SU-DHL-6 (cell line): ENCODE measurements around the gene ERICH4.

ENCODE experiments used
- H2AFZ ChIP-seq: fragments of 200-600 bp; sonication (generic); 2 replicates; pipeline ENCODE4 v1.6.1; 2014; ENCODE audit warnings: low read depth, mild to moderate bottlenecking, moderate library complexity, mixed read lengths, antibody characterized with exemption, low read length; ENCODE audit not compliant: severe bottlenecking
- H3F3A ChIP-seq: fragments of 200-600 bp; shearing (Covaris generic); 2 replicates; pipeline ENCODE4 v1.6.0; 2016; ENCODE audit warnings: antibody characterized with exemption, mild to moderate bottlenecking; ENCODE audit not compliant: insufficient read depth
- H3K27ac ChIP-seq: fragments of 200-600 bp; sonication (generic); 2 replicates; pipeline ENCODE4 v1.5.1; 2016; ENCODE audit warnings: low read depth, mild to moderate bottlenecking, low read length, moderate library complexity, mixed read lengths
- H3K27me3 ChIP-seq: fragments of 200-600 bp; sonication (generic), shearing (Covaris generic); 2 replicates; pipeline ENCODE4 v1.6.0; 2014; ENCODE audit warnings: mild to moderate bottlenecking, low read length
- H3K36me3 ChIP-seq: fragments of 200-600 bp; sonication (generic); 2 replicates; pipeline ENCODE4 v1.6.1; 2014; ENCODE audit warnings: mild to moderate bottlenecking, low read length, mixed read lengths
- H3K4me2 ChIP-seq: fragments of 300-600, 200-600 bp; shearing (Covaris generic), sonication (generic); 2 replicates; pipeline ENCODE4 v1.6.0; 2014; ENCODE audit warnings: low read length, low read depth, mild to moderate bottlenecking; ENCODE audit not compliant: poor library complexity, severe bottlenecking
- H3K4me3 ChIP-seq: fragments of 200-600 bp; sonication (generic); 2 replicates; pipeline ENCODE4 v1.5.1; 2014; ENCODE audit warnings: antibody characterized with exemption, low read length, mild to moderate bottlenecking, mixed read lengths; ENCODE audit not compliant: insufficient read depth, poor library complexity, severe bottlenecking
- H3K79me2 ChIP-seq: fragments of 200-600 bp; sonication (generic); 2 replicates; pipeline ENCODE4 v1.6.1; 2014; ENCODE audit warnings: mild to moderate bottlenecking, low read length, moderate library complexity; ENCODE audit not compliant: insufficient read depth
- H3K9ac ChIP-seq: fragments of 200-600 bp; sonication (generic); 2 replicates; pipeline ENCODE4 v1.7.0; 2014; ENCODE audit warnings: mild to moderate bottlenecking, low read length
- H3K9me2 ChIP-seq: fragments of 200-600 bp; sonication (generic); replicated peaks from 2 replicates; pipeline ENCODE4 v1.6.1; 2014; ENCODE audit warnings: low read length; ENCODE audit not compliant: insufficient read depth
- H3K9me3 ChIP-seq: fragments of 200-600 bp; sonication (generic); 2 replicates; pipeline ENCODE4 v1.6.1; 2014; ENCODE audit warnings: low read length, mixed read lengths; ENCODE audit not compliant: insufficient read depth
- H4K20me1 ChIP-seq: fragments of 200-600 bp; sonication (generic); 2 replicates; pipeline ENCODE4 v1.6.1; 2014; ENCODE audit warnings: low read depth, mild to moderate bottlenecking, antibody characterized with exemption, low read length, moderate library complexity, mixed read lengths
- CTCF ChIP-seq: fragments of 200-600 bp; sonication (generic); IDR thresholded peaks from one replicate; pipeline ENCODE4 v1.5.1; 2017; ENCODE audit warnings: antibody characterized with exemption, mild to moderate bottlenecking, low read length, moderate library complexity; ENCODE audit not compliant: insufficient read depth, poor library complexity, severe bottlenecking
- EZH2phosphoT487 ChIP-seq: fragments of 200-600 bp; sonication (generic), shearing (Covaris generic); conservative IDR thresholded peaks from 2 replicates; pipeline ENCODE4 v1.6.1; 2018; ENCODE audit warnings: mild to moderate bottlenecking, antibody characterized with exemption, low read length, moderate library complexity, mixed read lengths

ERICH4 gene

GRCh38 chr19:41421314-41421713, 21.6 kb upstream of the ERICH4 start:
- no peaks in the 10 kb centered on the region for H4K20me1 ChIP-seq
- H3K27me3 ChIP-seq, result no peaks in the 10 kb centered on the region
- H3K27ac ChIP-seq, result no peak overlapping the region
- no peaks in the 10 kb centered on the region for H3K79me2 ChIP-seq
- H3K9ac ChIP-seq, result no peak overlapping the region
- no peaks in the 10 kb centered on the region for H3F3A ChIP-seq
- no peak overlapping the region for H2AFZ ChIP-seq
- no peak overlapping the region for H3K4me3 ChIP-seq
- TF ChIP-seq EZH2phosphoT487 (no peak), CTCF (no peak)
- H3K9me3 ChIP-seq, result no peaks in the 10 kb centered on the region
- H3K9me2 ChIP-seq, result no peaks in the 10 kb centered on the region
- H3K4me2 ChIP-seq, result no peak overlapping the region
- H3K36me3 ChIP-seq, result no peaks in the 10 kb centered on the region

- H3K36me3 ChIP-seq, result no peaks in the 10 kb centered on the region
- H3K9me2 ChIP-seq, result no peaks in the 10 kb centered on the region
- H3K4me2 ChIP-seq, result no peak overlapping the region
- no peak overlapping the region for H2AFZ ChIP-seq
- no peaks in the 10 kb centered on the region for H3K9me3 ChIP-seq
- no peaks in the 10 kb centered on the region for H3K27me3 ChIP-seq
- no peak overlapping the region for H3K27ac ChIP-seq
- H3K79me2 ChIP-seq, result no peaks in the 10 kb centered on the region
- no peaks in the 10 kb centered on the region for H3F3A ChIP-seq
- no peak overlapping the region for H3K4me3 ChIP-seq
- no peak overlapping the region for H3K9ac ChIP-seq
- TF ChIP-seq EZH2phosphoT487, result no peak
- TF ChIP-seq CTCF, result no peak
- no peaks in the 10 kb centered on the region for H4K20me1 ChIP-seq
Measured at GRCh38 chr19:41421973-41422372, 21.0 kb upstream of the ERICH4 start.

GRCh38 chr19:41422456-41422855, 20.5 kb upstream of the ERICH4 start:
- no peaks in the 10 kb centered on the region for H4K20me1 ChIP-seq
- H3K36me3 ChIP-seq, result no peaks in the 10 kb centered on the region
- H3K4me3 ChIP-seq, result no peak overlapping the region
- H3K27me3 ChIP-seq, result no peaks in the 10 kb centered on the region
- H3K27ac ChIP-seq, result no peak overlapping the region
- no peak overlapping the region for H3K4me2 ChIP-seq
- H3K79me2 ChIP-seq, result no peaks in the 10 kb centered on the region
- no peaks in the 10 kb centered on the region for H3K9me2 ChIP-seq
- no peak for TF ChIP-seq EZH2phosphoT487
- TF ChIP-seq CTCF, result no peak
- H3F3A ChIP-seq, result no peaks in the 10 kb centered on the region
- no peak overlapping the region for H2AFZ ChIP-seq
- H3K9ac ChIP-seq, result no peak overlapping the region
- no peaks in the 10 kb centered on the region for H3K9me3 ChIP-seq
